Measurements from ENCODE around the gene ASIC2. TPM values are rescaled to one million over a fixed set of nuclear protein-coding genes. Genes with fewer than 3 reads are reported as not detected.

ASIC2 gene
- total RNA-seq, 2 experiments from 2014 or later, result not detected

- DNase-seq (no peak), ATAC-seq (ENCODE audit: poor library complexity) (no peak)
- H3K36me3 Mint-ChIP-seq (ENCODE audit: low read depth), result no peaks in the 10 kb centered on the region
- Histone ChIP-seq H3K9me3 (ENCODE audit: control insufficient read depth in 1 of 2, insufficient read depth in 1 of 2, low read length in 2 of 2) (peaks cover 0 to 4% of the 10 kb centered on the region in 2 experiments), H3K27ac (ENCODE audit: low read depth in 1 of 2, low read length in 2 of 2) (no peak overlapping the region), H3K36me3 (ENCODE audit: insufficient read depth, low read length) (no peaks in the 10 kb centered on the region), H3K4me3 (ENCODE audit: low read length) (no peak overlapping the region), H3K4me1 (ENCODE audit: insufficient read depth, low read length) (peaks cover 7% of the 10 kb centered on the region), H3K27me3 (ENCODE audit: control insufficient read depth in 1 of 2, insufficient read depth in 2 of 2, low read length in 2 of 2) (no peaks in the 10 kb centered on the region)
- H3K27me3 Mint-ChIP-seq, result peaks cover 28% of the 10 kb centered on the region
- H3K4me1 Mint-ChIP-seq (ENCODE audit: low read depth), result peaks cover 5% of the 10 kb centered on the region
- intact Hi-C loops (cut with DNase I, micrococcal nuclease), result loop anchor here (5.0 kb wide), 2 partner anchors 752 to 757 kb away; no protein-coding TSS in a partner anchor
- TF ChIP-seq CTCF (IDR thresholded peaks at IDR 0.05), result no peak
- H3K4me3 Mint-ChIP-seq, result no peak overlapping the region
- ChIA-PET POLR2A (no interaction called here), CTCF (no interaction called here)
- no peak overlapping the region for H3K27ac Mint-ChIP-seq
- no peaks in the 10 kb centered on the region for H3K9me3 Mint-ChIP-seq
Observed at GRCh38 chr17:32995416-32996045, 297.6 kb downstream of the ASIC2 start.

- no peak for TF ChIP-seq CTCF (IDR thresholded peaks at IDR 0.05)
- CTCF ChIA-PET, result no interaction called here
- DNase-seq (no peak), ATAC-seq (ENCODE audit: poor library complexity) (no peak)
- Histone ChIP-seq H3K4me1 (ENCODE audit: insufficient read depth, low read length) (peaks cover 7% of the 10 kb centered on the region), H3K36me3 (ENCODE audit: insufficient read depth, low read length) (no peaks in the 10 kb centered on the region), H3K9me3 (ENCODE audit: control insufficient read depth in 1 of 2, insufficient read depth in 1 of 2, low read length in 2 of 2) (peaks cover 0 to 4% of the 10 kb centered on the region in 2 experiments), H3K4me3 (ENCODE audit: low read length) (no peak overlapping the region), H3K27me3 (ENCODE audit: control insufficient read depth in 1 of 2, insufficient read depth in 2 of 2, low read length in 2 of 2) (no peaks in the 10 kb centered on the region), H3K27ac (ENCODE audit: low read depth in 1 of 2, low read length in 2 of 2) (no peak overlapping the region)
- Mint-ChIP-seq H3K9me3 (no peaks in the 10 kb centered on the region), H3K27ac (no peak overlapping the region), H3K4me1 (ENCODE audit: low read depth) (peaks cover 5% of the 10 kb centered on the region), H3K4me3 (no peak overlapping the region), H3K36me3 (ENCODE audit: low read depth) (no peaks in the 10 kb centered on the region), H3K27me3 (peaks cover 22% of the 10 kb centered on the region)
- intact Hi-C loops (cut with DNase I, micrococcal nuclease), result no loop called here
- POLR2A ChIA-PET, result no interaction called here
Observed at GRCh38 chr17:32993977-32994376, 299.1 kb downstream of the ASIC2 start.

GRCh38 chr17:32992321-32993033 is 300.6 kb downstream of the ASIC2 start:
- H3K9me3 Mint-ChIP-seq, result peaks cover 5% of the 10 kb centered on the region
- no peak overlapping the region for H3K27ac Mint-ChIP-seq
- ChIA-PET POLR2A (no interaction called here), CTCF (no interaction called here)
- ATAC-seq (ENCODE audit: poor library complexity), result no peak
- Histone ChIP-seq H3K9me3 (ENCODE audit: control insufficient read depth in 1 of 2, insufficient read depth in 1 of 2, low read length in 2 of 2) (peaks cover 0 to 7% of the 10 kb centered on the region in 2 experiments), H3K4me3 (ENCODE audit: low read length) (no peak overlapping the region), H3K27me3 (ENCODE audit: control insufficient read depth in 1 of 2, insufficient read depth in 2 of 2, low read length in 2 of 2) (no peaks in the 10 kb centered on the region), H3K27ac (ENCODE audit: low read depth in 1 of 2, low read length in 2 of 2) (no peak overlapping the region), H3K4me1 (ENCODE audit: insufficient read depth, low read length) (no peaks in the 10 kb centered on the region), H3K36me3 (ENCODE audit: insufficient read depth, low read length) (no peaks in the 10 kb centered on the region)
- no peak for TF ChIP-seq CTCF (IDR thresholded peaks at IDR 0.05)
- no peaks in the 10 kb centered on the region for H3K36me3 Mint-ChIP-seq (ENCODE audit: low read depth)
- no peak for DNase-seq
- intact Hi-C loops (cut with DNase I, micrococcal nuclease), result no loop called here
- no peak overlapping the region for H3K4me3 Mint-ChIP-seq
- H3K27me3 Mint-ChIP-seq, result peaks cover 16% of the 10 kb centered on the region
- H3K4me1 Mint-ChIP-seq (ENCODE audit: low read depth), result no peaks in the 10 kb centered on the region

Data from CD4-positive, alpha-beta T cell (primary cell).